ENCODE results near the gene AMY1C. TPM values are rescaled to one million over a fixed set of nuclear protein-coding genes. Genes with fewer than 3 reads are reported as not detected.

The AMY1C gene
- total RNA-seq, 1 experiment from 2014 or later = not detected

DNA sequence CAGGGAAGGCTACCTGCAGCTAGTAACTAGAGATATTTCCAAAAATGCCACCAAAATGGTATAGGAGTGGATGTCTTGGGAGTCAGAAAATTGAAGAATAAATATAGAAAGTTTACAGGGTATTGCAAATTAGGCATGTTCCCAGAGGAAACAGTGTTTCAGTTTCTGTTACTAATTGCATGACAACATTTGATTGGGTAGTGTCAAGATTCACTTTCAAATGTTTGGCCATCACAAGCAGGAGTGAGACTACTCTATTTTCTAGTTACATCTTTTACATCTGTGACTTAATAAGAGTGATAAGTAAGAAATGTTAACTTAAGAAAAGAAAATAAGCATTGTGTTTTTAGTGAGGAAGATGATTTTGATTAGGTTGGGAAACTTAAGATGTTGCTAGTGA lies 30.2 kb downstream of the AMY1C start (continued):
- TF ChIP-seq JUND (IDR thresholded peaks at IDR 0.05) (no peak), SP1 (IDR thresholded peaks at IDR 0.05; ENCODE audit: low read depth) (no peak), ZFX (IDR thresholded peaks at IDR 0.05) (no peak)
- TF ChIP-seq, protein P1, sequence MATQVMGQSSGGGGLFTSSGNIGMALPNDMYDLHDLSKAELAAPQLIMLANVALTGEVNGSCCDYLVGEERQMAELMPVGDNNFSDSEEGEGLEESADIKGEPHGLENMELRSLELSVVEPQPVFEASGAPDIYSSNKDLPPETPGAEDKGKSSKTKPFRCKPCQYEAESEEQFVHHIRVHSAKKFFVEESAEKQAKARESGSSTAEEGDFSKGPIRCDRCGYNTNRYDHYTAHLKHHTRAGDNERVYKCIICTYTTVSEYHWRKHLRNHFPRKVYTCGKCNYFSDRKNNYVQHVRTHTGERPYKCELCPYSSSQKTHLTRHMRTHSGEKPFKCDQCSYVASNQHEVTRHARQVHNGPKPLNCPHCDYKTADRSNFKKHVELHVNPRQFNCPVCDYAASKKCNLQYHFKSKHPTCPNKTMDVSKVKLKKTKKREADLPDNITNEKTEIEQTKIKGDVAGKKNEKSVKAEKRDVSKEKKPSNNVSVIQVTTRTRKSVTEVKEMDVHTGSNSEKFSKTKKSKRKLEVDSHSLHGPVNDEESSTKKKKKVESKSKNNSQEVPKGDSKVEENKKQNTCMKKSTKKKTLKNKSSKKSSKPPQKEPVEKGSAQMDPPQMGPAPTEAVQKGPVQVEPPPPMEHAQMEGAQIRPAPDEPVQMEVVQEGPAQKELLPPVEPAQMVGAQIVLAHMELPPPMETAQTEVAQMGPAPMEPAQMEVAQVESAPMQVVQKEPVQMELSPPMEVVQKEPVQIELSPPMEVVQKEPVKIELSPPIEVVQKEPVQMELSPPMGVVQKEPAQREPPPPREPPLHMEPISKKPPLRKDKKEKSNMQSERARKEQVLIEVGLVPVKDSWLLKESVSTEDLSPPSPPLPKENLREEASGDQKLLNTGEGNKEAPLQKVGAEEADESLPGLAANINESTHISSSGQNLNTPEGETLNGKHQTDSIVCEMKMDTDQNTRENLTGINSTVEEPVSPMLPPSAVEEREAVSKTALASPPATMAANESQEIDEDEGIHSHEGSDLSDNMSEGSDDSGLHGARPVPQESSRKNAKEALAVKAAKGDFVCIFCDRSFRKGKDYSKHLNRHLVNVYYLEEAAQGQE (IDR thresholded peaks at IDR 0.05; ENCODE audit: low read depth) = no peak

DNA sequence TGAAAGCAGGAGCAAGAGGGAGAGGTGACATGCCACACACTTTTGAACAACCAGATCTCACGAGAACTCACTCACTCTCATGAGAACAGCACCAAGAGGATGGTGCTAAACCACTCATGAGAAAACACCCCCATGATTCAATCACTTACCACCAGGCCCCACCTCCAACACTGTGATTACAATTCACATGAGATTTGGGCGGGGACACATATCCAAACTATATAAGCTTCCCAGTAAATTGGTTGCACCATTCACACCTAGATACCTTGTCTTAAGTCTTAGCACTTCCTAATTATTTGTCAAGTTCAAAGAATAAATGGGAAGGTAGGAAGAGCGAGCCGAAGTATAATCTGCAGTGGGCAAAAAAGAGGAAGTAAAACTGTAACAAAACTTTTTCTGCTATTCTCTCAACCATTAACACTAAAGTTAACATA lies 34.3 kb downstream of the AMY1C start:
- no peak overlapping the region for H3K4me3 ChIP-seq (replicated peaks in 1 of 2; ENCODE audit: low read depth in 1 of 2, low read length in 2 of 2)
- no peaks in the 10 kb centered on the region for H3K36me3 ChIP-seq (ENCODE audit: control insufficient read depth in 1 of 2, insufficient read depth in 2 of 2, low read length in 2 of 2)
- H3K27me3 ChIP-seq (ENCODE audit: insufficient read depth, low read length) = no peaks in the 10 kb centered on the region
- DNase-seq (ENCODE audit: low read depth, low spot score) (no peak), ATAC-seq (no peak)
- ChIA-PET RAD21 (ENCODE audit: low non-redundant PET in 1 of 2, low total read pairs in 2 of 2, uncharacterized antibody in 2 of 2, unreplicated experiment in 2 of 2) (no interaction called here), CTCF (no interaction called here), POLR2A (no interaction called here)
- H3K9me3 ChIP-seq (ENCODE audit: control insufficient read depth in 1 of 2, insufficient read depth in 1 of 2, low read depth in 1 of 2, low read length in 2 of 2) = 0 out of 4 replicates have a peak, but pooled peaks cover 0 to 3% of the 10 kb centered on the region in 2 experiments
- no peaks in the 10 kb centered on the region for H3K79me2 ChIP-seq (ENCODE audit: insufficient read depth, low read length)
- no peak for TF ChIP-seq POLR2A (IDR thresholded peaks at IDR 0.05; ENCODE audit: borderline replicate concordance, extremely low read depth, insufficient read depth, insufficient read length)
- TF ChIP-seq, protein P2, sequence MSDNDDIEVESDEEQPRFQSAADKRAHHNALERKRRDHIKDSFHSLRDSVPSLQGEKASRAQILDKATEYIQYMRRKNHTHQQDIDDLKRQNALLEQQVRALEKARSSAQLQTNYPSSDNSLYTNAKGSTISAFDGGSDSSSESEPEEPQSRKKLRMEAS (IDR thresholded peaks at IDR 0.05) = no peak
- no peak for TF ChIP-seq JUND (IDR thresholded peaks at IDR 0.05)
- TF ChIP-seq RAD21 (IDR thresholded peaks at IDR 0.05; ENCODE audit: low read depth) = no peak
- H3K9ac ChIP-seq (ENCODE audit: low read length) = no peak overlapping the region
- no peaks in the 10 kb centered on the region for H3K9me2 ChIP-seq (ENCODE audit: insufficient read depth)
- BruUV-seq (replicated peaks) = no TSS peak
- intact Hi-C loops (cut with micrococcal nuclease) = no loop called here
- H3K4me2 ChIP-seq (ENCODE audit: low read length) = no peak overlapping the region
- no peak overlapping the region for H3K27ac ChIP-seq (ENCODE audit: low read depth, low read length)
- no peak overlapping the region for H2AFZ ChIP-seq (ENCODE audit: low read depth, low read length, poor library complexity, severe bottlenecking)
- H3K4me1 ChIP-seq (ENCODE audit: control insufficient read depth in 1 of 2, insufficient read depth in 2 of 2, low read length in 2 of 2) = no peaks in the 10 kb centered on the region
- H4K20me1 ChIP-seq (ENCODE audit: insufficient read depth) = no peaks in the 10 kb centered on the region

Data from HCT116 (cell line).